Activated T-cell treated with anti-CD3 and anti-CD28 coated beads for 1 hour (primary cell): Measurements from ENCODE around the gene NCKAP5L.

Source experiments
- DNase-seq: peaks from one replicate; pipeline ENCODE4 v3.0.0-alpha.2; 2020; ENCODE audit warnings: low read depth

NCKAP5L gene

GRCh38 chr12:49823350-49823749, 4.9 kb downstream of the NCKAP5L start:
- no peak for DNase-seq

- no peak for DNase-seq
Measured at GRCh38 chr12:49821373-49822287, 6.6 kb downstream of the NCKAP5L start.

- no peak for DNase-seq
Measured at GRCh38 chr12:49819786-49820185, 8.4 kb downstream of the NCKAP5L start.

- DNase-seq = no peak
Measured at GRCh38 chr12:49818241-49818895, 9.8 kb downstream of the NCKAP5L start.

- DNase-seq = no peak
Measured at GRCh38 chr12:49813131-49813530, 15.1 kb downstream of the NCKAP5L start.

- no peak for DNase-seq
Measured at GRCh38 chr12:49811961-49812401, 16.2 kb downstream of the NCKAP5L start.

GRCh38 chr12:49811136-49811535, 17.1 kb downstream of the NCKAP5L start:
- no peak for DNase-seq

- DNase-seq = no peak
Measured at GRCh38 chr12:49809906-49810389, 18.3 kb downstream of the NCKAP5L start.

- DNase-seq = no peak
Measured at GRCh38 chr12:49809381-49809905, 18.8 kb downstream of the NCKAP5L start.

- DNase-seq = no peak
Measured at GRCh38 chr12:49808686-49809380, 19.4 kb downstream of the NCKAP5L start.

- DNase-seq = no peak
Measured at GRCh38 chr12:49807991-49808580, 20.1 kb downstream of the NCKAP5L start.

- no peak for DNase-seq
Measured at GRCh38 chr12:49806877-49807276, 21.3 kb downstream of the NCKAP5L start.

- DNase-seq = no peak
Measured at GRCh38 chr12:49806321-49806813, 21.8 kb downstream of the NCKAP5L start.

- DNase-seq = no peak
Measured at GRCh38 chr12:49805409-49805808, 22.8 kb downstream of the NCKAP5L start.

- DNase-seq = no peak
Measured at GRCh38 chr12:49804821-49805220, 23.4 kb downstream of the NCKAP5L start.

- no peak for DNase-seq
Measured at GRCh38 chr12:49803693-49804450, 24.3 kb downstream of the NCKAP5L start.

GRCh38 chr12:49801141-49802063, 26.8 kb downstream of the NCKAP5L start:
- DNase-seq = no peak

GRCh38 chr12:49800421-49801140, 27.6 kb downstream of the NCKAP5L start:
- no peak for DNase-seq

- no peak for DNase-seq
Measured at GRCh38 chr12:49798934-49799333, 29.3 kb downstream of the NCKAP5L start.
